GM21576 (cell line): ENCODE measurements around the gene UBE3D.

ENCODE experiments used
- ATAC-seq: cut with Tn5 transposase; IDR thresholded peaks from one replicate; pipeline ENCODE4 v1.9.1; 2021; ENCODE audit warnings: mild to moderate bottlenecking, moderate library complexity; ENCODE audit not compliant: unreplicated experiment

Gene UBE3D, protein sequence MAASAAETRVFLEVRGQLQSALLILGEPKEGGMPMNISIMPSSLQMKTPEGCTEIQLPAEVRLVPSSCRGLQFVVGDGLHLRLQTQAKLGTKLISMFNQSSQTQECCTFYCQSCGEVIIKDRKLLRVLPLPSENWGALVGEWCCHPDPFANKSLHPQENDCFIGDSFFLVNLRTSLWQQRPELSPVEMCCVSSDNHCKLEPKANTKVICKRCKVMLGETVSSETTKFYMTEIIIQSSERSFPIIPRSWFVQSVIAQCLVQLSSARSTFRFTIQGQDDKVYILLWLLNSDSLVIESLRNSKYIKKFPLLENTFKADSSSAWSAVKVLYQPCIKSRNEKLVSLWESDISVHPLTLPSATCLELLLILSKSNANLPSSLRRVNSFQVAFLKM

DNA sequence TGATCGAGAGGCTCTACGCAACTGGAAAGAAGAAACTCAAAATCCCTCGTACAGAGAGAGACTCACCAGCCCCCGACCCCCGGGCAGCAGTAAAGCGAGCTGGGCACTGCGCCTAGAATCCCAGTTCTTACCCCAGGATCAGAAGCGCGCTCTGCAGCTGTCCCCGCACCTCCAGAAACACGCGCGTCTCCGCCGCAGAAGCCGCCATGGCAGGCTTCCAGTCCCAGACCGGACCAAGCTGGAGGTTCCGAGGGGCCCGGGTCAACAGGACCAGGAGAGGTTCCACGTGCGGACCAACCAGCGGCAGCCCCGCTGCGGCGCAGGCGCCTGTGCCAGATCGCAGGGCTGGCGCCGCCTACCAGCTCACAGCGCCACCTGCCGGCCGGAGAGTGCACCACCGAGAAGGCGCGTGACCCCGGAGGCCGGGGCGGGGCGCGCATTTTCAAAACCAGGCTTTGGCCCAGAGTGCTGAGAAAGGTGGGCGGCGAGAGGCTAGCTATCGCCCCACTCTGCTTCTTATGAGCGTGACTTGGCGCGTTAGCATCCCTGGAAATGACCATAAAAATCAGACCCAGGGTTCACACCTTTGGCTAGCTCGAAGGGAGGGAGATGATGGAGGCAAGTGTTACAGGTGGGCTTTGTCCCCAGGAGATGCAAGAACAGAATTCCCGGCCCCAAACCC lies at the start of gene UBE3D:
UBE3D (minus strand) TSS at position 331 of the 682 bp plus-strand sequence; CDS start at position 208, 123 bp downstream.
- peak; percentile 58 for ATAC-seq

GRCh38 chr6:83114164-83114563 lies 48.5 kb upstream of the UBE3D start:
- ATAC-seq, result no peak

DNA sequence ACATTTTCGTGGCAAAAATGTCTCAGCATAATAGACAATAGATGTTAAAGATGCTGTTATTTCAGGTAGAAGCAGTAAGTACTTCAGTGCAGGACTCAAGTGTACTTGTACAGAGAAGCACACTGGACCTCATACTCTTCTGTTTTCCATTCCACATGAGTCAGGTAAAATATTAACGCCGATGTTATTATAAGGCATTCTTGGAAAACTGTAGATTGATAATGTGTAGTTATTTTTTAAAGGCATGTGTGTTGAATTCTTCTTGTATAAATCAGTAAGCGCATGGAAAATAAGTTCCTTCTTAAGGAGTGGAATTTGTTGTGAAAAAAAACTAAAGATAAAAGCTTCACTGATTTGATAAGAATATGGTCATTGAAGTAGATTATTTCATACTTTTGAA lies 47.6 kb upstream of the UBE3D start:
- ATAC-seq, result no peak

GRCh38 chr6:83108378-83108777 lies 42.7 kb upstream of the UBE3D start:
- no peak for ATAC-seq

DNA sequence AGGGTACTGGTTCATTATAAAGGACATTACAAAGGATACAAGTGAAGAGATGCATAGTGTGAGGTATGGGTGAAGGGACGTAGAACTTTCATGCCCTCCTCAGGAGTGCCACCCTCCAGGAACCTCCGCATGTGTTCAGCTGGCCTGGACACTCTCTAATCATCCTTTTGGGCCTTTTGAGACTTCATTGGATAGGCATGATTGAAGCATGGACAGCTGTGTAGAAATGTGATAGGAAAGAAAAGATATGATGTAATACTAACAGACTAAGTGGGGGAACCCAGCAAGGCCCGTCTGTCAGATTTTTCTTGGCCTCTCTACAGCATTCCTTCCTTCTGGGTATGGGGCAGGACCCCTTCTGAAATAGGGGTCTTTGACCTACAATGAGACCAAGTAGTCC lies 32.9 kb upstream of the UBE3D start:
- ATAC-seq, result no peak

GRCh38 chr6:83097675-83098074 lies 32.0 kb upstream of the UBE3D start:
- ATAC-seq, result no peak

- no peak for ATAC-seq
Measured at GRCh38 chr6:83097204-83097603, 31.6 kb upstream of the UBE3D start.

GRCh38 chr6:83096791-83097190 lies 31.1 kb upstream of the UBE3D start:
- ATAC-seq, result no peak

DNA sequence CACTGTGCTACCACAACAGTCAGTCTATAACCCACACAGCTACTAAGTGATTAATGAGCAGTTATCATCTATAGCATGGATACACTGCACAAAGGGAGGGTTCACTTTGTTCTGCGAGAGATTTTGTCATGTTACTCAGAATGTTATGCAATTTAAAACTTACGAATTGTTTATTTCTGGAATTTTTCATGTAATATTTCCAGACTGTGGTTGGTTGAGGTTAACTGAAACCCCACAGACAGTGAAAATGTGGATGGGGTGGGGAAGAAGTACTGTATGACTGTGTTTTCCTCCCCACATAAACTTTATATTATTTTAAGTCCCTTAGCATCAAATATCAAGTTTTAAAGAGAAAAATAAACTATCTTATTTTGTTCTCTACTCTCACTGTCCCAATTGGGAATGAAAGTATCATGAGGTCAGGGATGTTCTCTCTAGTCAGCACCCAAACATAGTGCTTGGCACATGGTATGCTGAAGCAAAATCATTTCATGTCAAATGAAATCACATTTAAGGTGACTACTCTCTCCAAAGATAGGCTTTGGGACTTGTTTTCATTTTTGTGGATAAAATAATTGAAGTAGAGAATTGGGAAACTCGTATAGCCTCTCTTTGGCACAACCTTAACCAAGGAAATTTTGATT lies 27.2 kb upstream of the UBE3D start:
- no peak for ATAC-seq

DNA sequence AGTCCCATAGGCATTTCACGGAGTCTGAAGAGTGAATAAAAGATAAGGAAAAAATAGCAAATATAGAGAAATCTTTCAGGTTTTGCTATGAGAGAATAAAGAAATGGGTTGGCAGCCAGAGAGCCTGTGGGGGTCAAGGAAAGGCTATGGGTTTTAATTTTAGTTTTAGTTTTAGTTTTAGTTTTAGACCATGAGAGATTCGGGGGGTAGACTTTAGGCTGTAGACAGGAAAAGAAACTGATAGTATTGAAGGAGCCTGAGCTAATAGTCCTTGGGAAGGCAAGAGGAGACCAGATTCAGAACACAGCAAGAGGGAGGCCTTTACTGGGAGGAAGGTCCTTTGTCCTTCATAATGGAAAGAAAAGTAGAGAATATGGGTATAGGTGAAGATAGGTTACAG lies 21.1 kb upstream of the UBE3D start:
- peak; percentile 99 for ATAC-seq

GRCh38 chr6:83083476-83083875 lies 17.8 kb upstream of the UBE3D start:
- ATAC-seq, result no peak

- no peak for ATAC-seq
Measured at GRCh38 chr6:83073615-83074014, 8.0 kb upstream of the UBE3D start.

DNA sequence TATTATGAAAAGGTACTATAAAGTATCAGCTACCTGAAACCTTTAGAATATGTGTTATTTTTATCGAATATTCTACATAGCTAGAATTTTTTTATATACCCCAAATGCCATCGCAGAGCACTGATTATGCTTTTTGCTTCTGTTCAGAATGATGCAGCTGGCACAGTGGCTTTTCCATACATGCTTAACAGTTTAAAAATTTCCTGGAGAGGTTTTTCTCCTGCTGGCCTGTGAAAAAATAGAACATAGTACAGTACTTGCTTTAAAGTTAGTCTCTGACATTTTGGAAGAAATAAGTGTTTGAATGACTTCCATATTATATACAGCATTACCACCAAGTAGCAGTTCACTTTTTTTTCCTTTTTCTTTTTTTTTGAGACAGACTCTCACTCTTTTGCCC lies 7.1 kb upstream of the UBE3D start:
- no peak for ATAC-seq

DNA sequence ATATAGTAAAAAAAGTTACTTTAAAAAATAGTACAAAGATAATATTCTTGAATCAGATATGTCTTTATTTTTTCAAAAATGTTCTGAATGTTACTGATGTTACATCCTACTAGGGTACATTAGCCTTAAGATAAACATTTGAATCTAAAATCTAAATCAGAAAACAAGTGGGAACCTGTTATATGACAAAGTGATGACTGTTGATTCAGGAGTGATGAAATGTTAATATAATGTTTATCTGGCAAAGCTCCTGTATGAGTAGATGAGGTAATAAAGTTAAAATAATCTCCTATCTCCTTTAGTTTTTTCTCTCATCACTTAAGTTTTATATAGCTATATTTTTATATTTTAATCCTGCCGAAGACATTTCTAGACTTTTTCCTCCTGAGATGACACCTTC lies 6.1 kb upstream of the UBE3D start:
- ATAC-seq, result no peak

DNA sequence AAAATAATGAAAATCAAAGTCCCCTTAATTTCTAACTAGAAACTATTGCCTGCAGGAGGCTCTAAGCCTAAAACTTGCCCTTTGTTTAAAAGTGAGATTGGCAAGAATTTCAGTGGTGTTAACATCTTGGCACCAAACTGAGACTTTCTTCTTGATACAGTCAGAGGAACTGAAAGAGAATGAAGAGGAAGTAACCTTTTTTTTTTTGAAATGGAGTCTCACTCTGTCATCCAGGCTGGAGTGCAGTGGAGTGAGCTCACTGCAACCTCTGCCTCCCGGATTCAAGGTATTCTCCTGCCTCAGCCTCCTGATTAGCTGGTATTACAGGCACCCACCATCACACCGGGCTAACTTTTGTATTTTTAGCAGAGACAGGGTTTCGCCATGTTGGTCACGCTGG lies 5.4 kb upstream of the UBE3D start:
- ATAC-seq, result peak; percentile 51

- no peak for ATAC-seq
Measured at GRCh38 chr6:83069633-83070032, 4.0 kb upstream of the UBE3D start.

DNA sequence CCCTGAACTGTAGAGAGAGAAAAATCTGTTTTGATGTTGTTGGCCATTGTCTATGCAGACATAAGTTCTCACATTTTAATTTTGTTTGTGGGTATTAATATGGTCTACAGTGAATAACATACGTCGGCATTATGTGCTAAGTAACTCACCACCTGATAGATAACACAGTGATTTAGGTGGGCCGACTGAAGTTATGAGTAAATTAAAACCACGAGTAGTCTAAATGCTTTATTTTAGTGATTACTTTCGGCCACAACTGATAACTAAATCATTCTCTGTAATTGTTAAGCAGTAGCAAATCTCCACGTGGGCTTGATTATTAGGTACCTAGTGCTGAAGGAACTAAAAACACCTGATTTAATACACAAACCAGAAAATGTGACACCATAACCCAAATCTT lies 3.0 kb upstream of the UBE3D start:
- ATAC-seq, result no peak

DNA sequence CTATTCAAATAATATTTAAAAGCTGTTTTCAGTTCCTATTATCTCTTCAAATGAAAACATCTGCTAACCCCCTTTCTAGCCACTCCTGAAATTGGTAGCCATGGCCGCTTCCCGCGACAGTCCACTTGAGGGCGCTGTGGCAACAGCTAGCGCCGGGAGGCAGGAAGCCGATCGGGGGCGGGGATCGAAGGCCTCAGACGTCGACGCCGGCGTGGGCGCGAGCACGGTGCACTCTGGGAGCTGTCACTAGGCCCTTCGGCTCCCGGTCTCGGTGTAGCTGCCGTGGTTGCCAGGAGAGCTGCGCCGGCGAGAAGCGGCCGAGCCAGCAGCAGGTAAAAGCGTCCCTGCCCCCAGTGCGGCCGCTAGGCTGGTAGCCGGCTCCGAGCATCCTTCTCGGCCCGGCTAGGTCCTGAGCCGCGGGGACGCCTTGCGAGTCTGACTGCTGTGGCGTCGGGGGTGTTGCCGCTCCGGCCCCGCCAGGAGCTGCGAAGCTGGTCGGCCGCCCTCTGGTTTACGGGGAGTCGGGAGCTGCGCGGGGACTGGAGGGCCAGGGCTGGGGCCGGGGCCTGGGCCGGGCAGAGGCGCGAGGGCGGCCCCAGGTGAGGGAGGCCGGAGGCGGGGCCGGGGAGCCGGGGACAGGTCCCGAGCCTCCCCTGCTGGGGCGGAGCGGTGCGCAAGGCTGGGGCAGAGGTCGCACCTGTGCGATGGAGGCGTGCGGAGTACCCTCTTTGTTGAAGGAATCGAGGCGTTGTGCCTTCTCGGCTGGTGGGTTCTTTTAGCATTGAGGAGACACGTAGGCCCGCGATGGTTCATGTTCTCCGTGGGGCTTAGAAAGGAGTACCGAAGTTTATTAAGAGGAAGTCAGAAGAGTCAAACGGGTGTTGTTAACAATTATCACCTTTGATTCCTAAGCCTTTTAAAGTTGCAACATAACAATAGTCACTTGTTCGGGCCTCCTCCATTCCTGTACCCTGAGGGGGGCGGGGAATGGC lies 2.1 kb upstream of the UBE3D start, which contains the start of gene DOP1A:
DOP1A (plus strand) TSS at position 224 of the 992 bp plus-strand sequence. CDS start 29,307 bp downstream, outside the sequence.
- ATAC-seq, result peak; percentile 80

DNA sequence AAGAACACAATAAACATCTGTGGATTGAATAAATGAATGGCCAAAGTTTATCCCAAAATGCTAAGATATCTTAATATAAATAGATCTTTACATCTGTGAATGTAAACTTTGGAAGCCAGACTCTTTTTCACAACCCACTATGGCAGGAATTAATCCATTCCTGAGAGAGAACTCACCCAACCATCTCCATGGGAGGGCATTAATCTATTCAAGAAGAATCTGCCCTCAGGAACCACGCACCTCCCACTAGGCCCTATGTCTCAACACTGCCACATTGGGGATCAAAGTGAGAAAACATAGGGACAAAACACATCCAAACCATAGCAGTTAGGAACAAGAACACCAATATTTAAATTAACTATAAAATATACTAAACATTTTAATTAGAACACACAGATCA lies 3.4 kb downstream of the UBE3D start:
- no peak for ATAC-seq

GRCh38 chr6:83061190-83061589 lies 4.5 kb downstream of the UBE3D start:
- no peak for ATAC-seq
